ENCODE measurements around the gene SUGCT. TPM values are rescaled to one million over a fixed set of nuclear protein-coding genes. Genes with fewer than 3 reads are reported as not detected.

The SUGCT gene
- polyA plus RNA-seq, 1 donor, result 18.8 TPM

DNA sequence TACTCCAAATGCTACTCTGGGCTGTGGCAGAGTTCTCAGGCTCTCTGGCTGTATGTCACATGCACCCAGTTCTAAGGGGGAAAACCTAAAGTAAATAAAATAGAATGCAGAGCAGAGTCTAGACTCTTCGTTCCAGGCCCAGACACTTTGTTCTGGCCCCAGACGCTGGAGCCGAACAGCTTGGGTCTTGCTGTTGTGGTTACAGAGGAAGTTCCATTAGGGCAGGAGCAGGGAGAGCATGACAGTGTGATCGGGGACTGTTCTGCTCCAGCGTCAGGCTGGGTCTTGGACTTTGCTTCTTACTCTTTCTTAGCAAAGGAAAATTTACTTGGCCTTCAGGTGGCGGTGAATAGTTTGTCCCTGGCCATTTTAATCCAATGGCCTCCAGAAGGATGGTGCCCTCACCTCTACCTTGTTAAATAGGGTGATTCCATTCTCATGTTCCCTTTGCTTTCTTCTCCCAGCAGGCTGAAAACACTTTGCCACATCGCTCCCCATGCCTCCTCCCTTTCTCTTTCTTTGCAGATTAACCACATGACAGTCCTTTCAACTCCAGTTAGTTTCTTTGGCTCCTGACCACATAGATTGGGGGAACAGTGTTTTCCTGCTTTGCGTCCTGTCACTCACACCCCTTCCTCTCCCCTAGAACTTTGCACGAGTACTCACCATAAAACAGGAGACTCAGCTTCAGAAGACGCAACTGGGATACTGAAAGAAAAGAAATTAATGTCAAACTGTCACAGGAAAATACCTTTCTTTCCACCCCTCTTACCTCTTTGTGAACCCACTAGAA lies 730.8 kb downstream of the SUGCT start:
- Histone ChIP-seq H3K36me3 (ENCODE audit: control insufficient read depth, insufficient read depth, low read length) (no peaks in the 10 kb centered on the region), H3K9me3 (ENCODE audit: control insufficient read depth, low read depth, low read length) (no peaks in the 10 kb centered on the region), H3K27ac (ENCODE audit: low read length) (no peak overlapping the region), H3K4me3 (ENCODE audit: low read length) (no peak overlapping the region), H3K4me1 (ENCODE audit: control insufficient read depth, insufficient read depth, low read length) (no peaks in the 10 kb centered on the region), H3K27me3 (ENCODE audit: control insufficient read depth, insufficient read depth, low read length) (no peaks in the 10 kb centered on the region)
- WGBS (ENCODE audit: insufficient coverage, low lambda C conversion rate), result 72% methylated on average over 2 of the region's 10 CpGs
- peak in 1 of 2 donors; percentile 3 for DNase-seq

- H3K36me3 ChIP-seq (ENCODE audit: control insufficient read depth, insufficient read depth, low read length), result no peaks in the 10 kb centered on the region
- no peaks in the 10 kb centered on the region for H3K4me1 ChIP-seq (ENCODE audit: control insufficient read depth, insufficient read depth, low read length)
- H3K27me3 ChIP-seq (ENCODE audit: control insufficient read depth, insufficient read depth, low read length), result no peaks in the 10 kb centered on the region
- no peak for DNase-seq
- H3K27ac ChIP-seq (ENCODE audit: low read length), result no peak overlapping the region
- no peak overlapping the region for H3K4me3 ChIP-seq (ENCODE audit: low read length)
- WGBS (ENCODE audit: insufficient coverage, low lambda C conversion rate), result 100% methylated on average over 2 of the region's 10 CpGs
- no peaks in the 10 kb centered on the region for H3K9me3 ChIP-seq (ENCODE audit: control insufficient read depth, low read depth, low read length)
Observed at GRCh38 chr7:40866601-40867000, 731.8 kb downstream of the SUGCT start.

GRCh38 chr7:40870108-40870507 lies 735.3 kb downstream of the SUGCT start:
- DNase-seq, result no peak
- H3K4me3 ChIP-seq (ENCODE audit: low read length), result no peak overlapping the region
- no peak overlapping the region for H3K27ac ChIP-seq (ENCODE audit: low read length)
- no peaks in the 10 kb centered on the region for H3K36me3 ChIP-seq (ENCODE audit: control insufficient read depth, insufficient read depth, low read length)
- H3K9me3 ChIP-seq (ENCODE audit: control insufficient read depth, low read depth, low read length), result no peaks in the 10 kb centered on the region
- H3K27me3 ChIP-seq (ENCODE audit: control insufficient read depth, insufficient read depth, low read length), result no peaks in the 10 kb centered on the region
- H3K4me1 ChIP-seq (ENCODE audit: control insufficient read depth, insufficient read depth, low read length), result no peaks in the 10 kb centered on the region

DNA sequence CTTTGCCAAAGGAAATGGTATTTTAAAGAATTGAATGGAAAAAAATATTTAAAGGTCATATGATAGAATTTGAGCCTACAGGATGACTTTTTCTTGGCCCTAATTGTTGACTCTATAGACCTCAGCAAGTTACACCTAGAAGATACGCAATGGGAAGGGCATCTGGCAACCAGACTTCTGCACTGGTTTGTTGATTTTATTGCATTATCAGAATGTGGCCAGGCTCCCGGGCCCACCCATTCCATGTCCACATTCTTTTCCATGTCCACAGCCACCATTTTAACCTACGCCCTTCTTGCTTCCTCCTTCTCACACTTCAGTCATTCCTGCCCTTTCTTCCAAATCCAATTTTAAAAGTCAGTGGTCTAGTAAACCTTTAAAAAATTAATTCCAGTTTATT lies 738.4 kb downstream of the SUGCT start:
- no peak overlapping the region for H3K4me3 ChIP-seq (ENCODE audit: low read length)
- no peaks in the 10 kb centered on the region for H3K9me3 ChIP-seq (ENCODE audit: control insufficient read depth, low read depth, low read length)
- H3K27me3 ChIP-seq (ENCODE audit: control insufficient read depth, insufficient read depth, low read length), result no peaks in the 10 kb centered on the region
- H3K4me1 ChIP-seq (ENCODE audit: control insufficient read depth, insufficient read depth, low read length), result no peaks in the 10 kb centered on the region
- no peak overlapping the region for H3K27ac ChIP-seq (ENCODE audit: low read length)
- 100% methylated on average over 1 of the region's 3 CpGs for whole genome bisulfite sequencing (ENCODE audit: insufficient coverage, low lambda C conversion rate)
- no peak for DNase-seq
- H3K36me3 ChIP-seq (ENCODE audit: control insufficient read depth, insufficient read depth, low read length), result no peaks in the 10 kb centered on the region

DNA sequence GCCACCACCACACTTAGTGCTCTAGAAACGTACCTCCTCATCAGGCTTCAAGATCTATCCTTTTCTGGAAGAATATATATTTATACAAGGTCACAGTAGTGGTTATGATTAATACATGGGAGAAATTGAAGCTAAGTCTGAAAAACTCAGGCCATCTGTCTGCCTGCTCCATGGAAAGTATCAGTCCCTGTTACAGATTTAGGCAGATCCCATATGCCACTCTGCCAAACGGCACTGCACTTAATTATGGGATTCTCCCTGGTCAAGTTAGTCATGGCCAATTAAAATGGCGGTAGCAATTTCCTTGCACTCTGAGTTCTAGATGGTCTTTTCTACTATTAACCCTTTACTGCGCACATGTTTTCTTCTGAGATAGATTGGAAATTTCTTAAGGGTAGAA lies 740.0 kb downstream of the SUGCT start:
- Histone ChIP-seq H3K4me3 (ENCODE audit: low read length) (no peak overlapping the region), H3K27me3 (ENCODE audit: control insufficient read depth, insufficient read depth, low read length) (no peaks in the 10 kb centered on the region), H3K36me3 (ENCODE audit: control insufficient read depth, insufficient read depth, low read length) (no peaks in the 10 kb centered on the region), H3K9me3 (ENCODE audit: control insufficient read depth, low read depth, low read length) (no peaks in the 10 kb centered on the region), H3K4me1 (ENCODE audit: control insufficient read depth, insufficient read depth, low read length) (no peaks in the 10 kb centered on the region), H3K27ac (ENCODE audit: low read length) (no peak overlapping the region)
- DNase-seq, result no peak
- WGBS (ENCODE audit: insufficient coverage, low lambda C conversion rate), result 100% methylated on average over 1 of the region's 4 CpGs

- Histone ChIP-seq H3K9me3 (ENCODE audit: control insufficient read depth, low read depth, low read length) (no peaks in the 10 kb centered on the region), H3K4me1 (ENCODE audit: control insufficient read depth, insufficient read depth, low read length) (no peaks in the 10 kb centered on the region), H3K27ac (ENCODE audit: low read length) (no peak overlapping the region), H3K4me3 (ENCODE audit: low read length) (no peak overlapping the region), H3K36me3 (ENCODE audit: control insufficient read depth, insufficient read depth, low read length) (no peaks in the 10 kb centered on the region), H3K27me3 (ENCODE audit: control insufficient read depth, insufficient read depth, low read length) (no peaks in the 10 kb centered on the region)
- 75% methylated on average over 2 of the region's 3 CpGs for WGBS (ENCODE audit: insufficient coverage, low lambda C conversion rate)
- DNase-seq, result no peak
Observed at GRCh38 chr7:40876601-40877000, 741.8 kb downstream of the SUGCT start.

- Histone ChIP-seq H3K27me3 (ENCODE audit: control insufficient read depth, insufficient read depth, low read length) (no peaks in the 10 kb centered on the region), H3K27ac (ENCODE audit: low read length) (no peak overlapping the region), H3K4me1 (ENCODE audit: control insufficient read depth, insufficient read depth, low read length) (no peaks in the 10 kb centered on the region), H3K4me3 (ENCODE audit: low read length) (no peak overlapping the region), H3K9me3 (ENCODE audit: control insufficient read depth, low read depth, low read length) (no peaks in the 10 kb centered on the region), H3K36me3 (ENCODE audit: control insufficient read depth, insufficient read depth, low read length) (no peaks in the 10 kb centered on the region)
- no peak for DNase-seq
- WGBS (ENCODE audit: insufficient coverage, low lambda C conversion rate), result no CpG with 5 or more reads among the region's 1 CpG
Observed at GRCh38 chr7:40879941-40880543, 745.2 kb downstream of the SUGCT start.

DNA sequence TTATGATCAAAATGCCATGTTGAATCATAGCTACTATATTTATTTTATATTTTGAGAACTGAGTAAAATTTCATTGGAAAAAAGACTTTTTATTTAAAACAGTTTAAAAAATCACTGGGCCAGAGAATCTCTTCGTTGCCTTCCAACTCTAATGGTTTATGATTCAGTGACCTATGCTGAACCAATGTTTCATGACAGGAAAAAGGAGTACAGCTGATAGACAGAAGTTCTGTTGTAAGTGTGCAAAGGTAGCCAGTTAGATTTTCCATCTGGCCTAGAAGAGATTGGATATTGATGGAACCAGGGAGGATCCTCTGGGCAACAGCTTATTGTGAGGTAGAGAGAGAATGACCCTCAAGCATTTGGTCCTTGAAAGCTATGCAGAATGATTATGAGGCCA lies 745.8 kb downstream of the SUGCT start:
- H3K9me3 ChIP-seq (ENCODE audit: control insufficient read depth, low read depth, low read length), result no peaks in the 10 kb centered on the region
- H3K27me3 ChIP-seq (ENCODE audit: control insufficient read depth, insufficient read depth, low read length), result no peaks in the 10 kb centered on the region
- H3K4me1 ChIP-seq (ENCODE audit: control insufficient read depth, insufficient read depth, low read length), result no peaks in the 10 kb centered on the region
- DNase-seq, result no peak
- H3K4me3 ChIP-seq (ENCODE audit: low read length), result no peak overlapping the region
- WGBS (ENCODE audit: insufficient coverage, low lambda C conversion rate), result no CpG with 5 or more reads among the region's 1 CpG
- no peak overlapping the region for H3K27ac ChIP-seq (ENCODE audit: low read length)
- no peaks in the 10 kb centered on the region for H3K36me3 ChIP-seq (ENCODE audit: control insufficient read depth, insufficient read depth, low read length)

DNA sequence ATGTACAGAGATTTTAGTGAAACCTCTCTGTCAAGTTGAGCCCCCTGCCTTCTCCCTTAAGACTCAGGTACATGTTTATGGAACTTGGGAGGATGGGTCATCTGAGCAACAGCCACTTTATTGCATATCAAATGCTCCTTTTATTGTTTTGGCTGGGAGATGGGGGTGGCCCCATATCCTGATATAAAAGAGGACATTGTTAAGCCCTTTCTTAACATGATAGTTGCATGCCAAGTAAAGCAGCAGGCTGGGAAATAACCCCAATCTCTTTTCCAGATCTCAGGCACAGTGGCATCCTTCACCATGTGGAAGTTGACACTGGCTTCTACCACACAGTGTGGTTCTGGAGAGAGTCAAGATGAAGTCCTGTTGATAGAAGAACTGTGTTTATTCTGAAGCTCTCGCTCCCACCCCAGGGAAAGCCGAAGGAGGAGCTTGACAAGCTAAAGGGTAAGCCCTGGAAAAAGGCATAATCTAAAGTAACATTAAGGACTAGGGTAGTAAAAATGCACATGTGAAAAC lies 746.7 kb downstream of the SUGCT start:
- WGBS (ENCODE audit: insufficient coverage, low lambda C conversion rate), result 100% methylated on average over 1 of the region's 2 CpGs
- DNase-seq, result no peak
- Histone ChIP-seq H3K27me3 (ENCODE audit: control insufficient read depth, insufficient read depth, low read length) (no peaks in the 10 kb centered on the region), H3K27ac (ENCODE audit: low read length) (no peak overlapping the region), H3K4me3 (ENCODE audit: low read length) (no peak overlapping the region), H3K9me3 (ENCODE audit: control insufficient read depth, low read depth, low read length) (no peaks in the 10 kb centered on the region), H3K36me3 (ENCODE audit: control insufficient read depth, insufficient read depth, low read length) (no peaks in the 10 kb centered on the region), H3K4me1 (ENCODE audit: control insufficient read depth, insufficient read depth, low read length) (no peaks in the 10 kb centered on the region)

DNA sequence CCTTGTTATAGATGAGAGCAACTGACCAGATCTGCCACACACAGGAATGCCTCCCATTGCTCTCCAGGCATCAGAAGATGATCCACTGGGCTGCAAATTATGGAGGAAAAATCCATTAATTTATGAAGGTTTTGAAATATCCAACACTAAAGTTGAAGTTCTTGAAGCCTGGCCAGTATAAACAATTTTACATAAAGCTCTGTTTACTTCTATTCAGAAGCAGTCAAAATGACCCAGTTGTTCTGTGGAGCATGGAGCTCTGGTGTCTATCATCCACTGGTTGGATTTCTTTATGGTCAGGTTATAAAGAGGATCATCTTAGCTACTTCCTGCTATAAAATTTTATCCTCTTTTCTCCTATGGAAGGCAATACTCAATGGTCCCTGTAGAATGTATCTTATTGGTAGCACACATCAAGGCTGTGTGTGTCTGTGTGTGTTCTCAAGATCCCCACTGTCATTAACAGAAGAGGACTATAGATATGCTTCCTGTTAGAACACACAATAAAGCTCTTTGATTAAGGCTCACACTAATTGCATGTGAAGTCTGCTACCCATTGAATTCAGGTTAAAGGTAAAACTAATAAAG lies 747.4 kb downstream of the SUGCT start:
- no peaks in the 10 kb centered on the region for H3K36me3 ChIP-seq (ENCODE audit: control insufficient read depth, insufficient read depth, low read length)
- H3K27ac ChIP-seq (ENCODE audit: low read length), result no peak overlapping the region
- no peaks in the 10 kb centered on the region for H3K27me3 ChIP-seq (ENCODE audit: control insufficient read depth, insufficient read depth, low read length)
- no peak overlapping the region for H3K4me3 ChIP-seq (ENCODE audit: low read length)
- no peaks in the 10 kb centered on the region for H3K9me3 ChIP-seq (ENCODE audit: control insufficient read depth, low read depth, low read length)
- DNase-seq, result peak in 1 of 2 donors; percentile 34
- H3K4me1 ChIP-seq (ENCODE audit: control insufficient read depth, insufficient read depth, low read length), result no peaks in the 10 kb centered on the region
